SK-N-SH treated with all-trans-retinoic acid at 6 μM for 48 hours (cell line): Measurements from ENCODE around the gene GOLT1A.

Experiments used
- ISL1 ChIP-seq: fragments of 250-450 bp; sonication (Bioruptor Pico); IDR thresholded peaks from 2 replicates; pipeline ENCODE4 v2.1.2; 2022; ENCODE audit warnings: mild to moderate bottlenecking, moderate library complexity
- PPARA ChIP-seq: fragments of 250-450 bp; sonication (Bioruptor Pico); IDR thresholded peaks from 2 replicates; pipeline ENCODE4 v1.5.0; 2020; ENCODE audit warnings: mild to moderate bottlenecking, borderline replicate concordance
- RARB ChIP-seq: fragments of 250-450 bp; sonication (Bioruptor Pico); IDR thresholded peaks from 2 replicates; pipeline ENCODE4 v1.8.0; 2021; ENCODE audit warnings: mild to moderate bottlenecking, moderate library complexity
- ZFP3 ChIP-seq: fragments of 250-450 bp; sonication (Bioruptor Pico); IDR thresholded peaks from 2 replicates; pipeline ENCODE4 v1.5.0; 2020; ENCODE audit warnings: mild to moderate bottlenecking, moderate library complexity
- ZNF8 ChIP-seq: fragments of 450-650 bp; formaldehyde crosslinking; IDR thresholded peaks from 2 replicates; pipeline ENCODE4 v1.5.0; 2020; ENCODE audit warnings: mild to moderate bottlenecking, moderate library complexity

DNA sequence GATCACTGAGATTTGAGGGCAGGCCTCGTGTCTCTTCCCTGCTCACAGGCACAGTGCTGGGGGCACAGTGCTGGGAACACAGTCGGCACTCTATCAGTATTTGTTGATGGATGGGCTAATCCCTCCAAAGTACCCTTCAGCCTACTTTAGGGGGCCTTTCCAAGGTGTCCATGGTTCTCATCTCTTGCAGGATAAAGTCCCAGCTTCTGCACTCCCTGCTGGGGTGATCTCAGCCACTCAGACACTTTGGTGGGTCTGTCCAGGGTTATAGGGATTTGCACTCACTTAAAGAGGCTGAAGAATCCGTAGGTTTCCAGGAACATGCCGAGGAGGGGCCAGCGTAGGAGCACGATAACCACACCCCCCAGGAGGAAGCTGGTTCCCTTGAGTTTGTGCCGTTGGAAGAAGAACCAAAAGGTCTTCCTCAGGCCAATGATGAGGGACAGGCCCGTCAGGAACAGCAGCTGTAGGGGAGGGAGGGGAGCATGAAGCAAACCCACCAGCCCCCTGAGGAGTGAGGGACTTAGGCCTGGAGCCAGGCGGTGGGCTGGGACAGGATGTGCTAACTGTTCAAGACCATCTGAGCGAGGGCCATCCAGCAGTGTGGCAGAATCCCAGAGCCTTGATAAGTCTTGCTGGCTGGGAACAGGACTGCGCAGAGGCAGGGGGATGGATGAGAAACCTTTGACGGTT lies 12.3 kb downstream of the GOLT1A start:
- TF ChIP-seq ISL1 (CRISPR knock-in tag) (no peak), RARB (CRISPR knock-in tag) (no peak), PPARA (CRISPR knock-in tag) (no peak), ZNF8 (CRISPR knock-in tag) (no peak), ZFP3 (CRISPR knock-in tag) (no peak)
